ENCODE results near the gene PDSS2.

DNA sequence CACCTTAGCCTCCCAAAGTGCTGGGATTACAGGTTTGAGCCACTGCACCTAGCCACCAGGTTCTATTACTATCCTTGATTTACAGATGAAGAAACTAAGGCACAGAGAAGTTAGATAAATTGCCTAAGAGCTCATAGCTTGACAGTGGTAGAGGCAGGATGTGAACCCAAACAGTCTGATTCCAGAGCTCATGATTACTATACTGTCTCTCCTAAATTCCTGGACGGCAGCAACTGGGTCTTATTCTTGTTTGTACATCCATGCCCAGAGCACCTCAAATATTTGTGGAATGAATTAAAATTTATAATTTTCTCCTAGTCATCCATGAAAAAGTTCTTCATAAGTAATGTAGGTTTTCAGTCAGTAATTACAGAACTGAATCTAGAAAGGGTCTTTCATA, 15.1 kb downstream of the PDSS2 start:
- TF ChIP-seq, protein P1, sequence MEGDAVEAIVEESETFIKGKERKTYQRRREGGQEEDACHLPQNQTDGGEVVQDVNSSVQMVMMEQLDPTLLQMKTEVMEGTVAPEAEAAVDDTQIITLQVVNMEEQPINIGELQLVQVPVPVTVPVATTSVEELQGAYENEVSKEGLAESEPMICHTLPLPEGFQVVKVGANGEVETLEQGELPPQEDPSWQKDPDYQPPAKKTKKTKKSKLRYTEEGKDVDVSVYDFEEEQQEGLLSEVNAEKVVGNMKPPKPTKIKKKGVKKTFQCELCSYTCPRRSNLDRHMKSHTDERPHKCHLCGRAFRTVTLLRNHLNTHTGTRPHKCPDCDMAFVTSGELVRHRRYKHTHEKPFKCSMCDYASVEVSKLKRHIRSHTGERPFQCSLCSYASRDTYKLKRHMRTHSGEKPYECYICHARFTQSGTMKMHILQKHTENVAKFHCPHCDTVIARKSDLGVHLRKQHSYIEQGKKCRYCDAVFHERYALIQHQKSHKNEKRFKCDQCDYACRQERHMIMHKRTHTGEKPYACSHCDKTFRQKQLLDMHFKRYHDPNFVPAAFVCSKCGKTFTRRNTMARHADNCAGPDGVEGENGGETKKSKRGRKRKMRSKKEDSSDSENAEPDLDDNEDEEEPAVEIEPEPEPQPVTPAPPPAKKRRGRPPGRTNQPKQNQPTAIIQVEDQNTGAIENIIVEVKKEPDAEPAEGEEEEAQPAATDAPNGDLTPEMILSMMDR (IDR thresholded peaks at IDR 0.05) = no peak
- no peak for TF ChIP-seq EZH2 (IDR thresholded peaks at IDR 0.05)
